ENCODE measurements around the gene SLC12A4. TPM values are rescaled to one million over a fixed set of nuclear protein-coding genes. Genes with fewer than 3 reads are reported as not detected.
A peak's percentile ranks its signal among the peaks of the same experiment; 100 is the strongest.

SLC12A4 gene
- polyA plus RNA-seq, 2 of the 4 experiments (the other 2 are of a cell fraction): 18.2 to 33.2 TPM

DNA sequence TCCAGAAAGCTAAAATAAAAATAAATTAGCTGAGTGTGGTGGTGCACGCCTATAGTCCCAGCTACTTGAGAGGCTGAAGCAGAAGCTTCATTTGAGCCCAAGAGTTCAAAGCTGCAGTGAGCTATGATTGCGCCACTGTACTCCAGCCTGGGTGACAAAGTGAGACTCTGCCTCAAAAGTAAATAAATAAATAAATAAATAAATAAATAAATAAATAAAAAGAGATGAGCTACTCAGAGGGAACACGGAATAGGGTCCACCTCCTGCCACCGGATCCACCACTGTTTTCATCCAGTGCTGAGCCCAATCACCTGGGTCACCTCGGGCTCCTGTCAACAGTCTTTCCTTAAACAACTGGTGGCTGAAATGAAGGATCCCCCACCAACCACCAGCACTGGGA is 18.5 kb upstream of the SLC12A4 start:
- no peaks in the 10 kb centered on the region for H3K9me3 ChIP-seq
- H3K4me3 ChIP-seq: no peak overlapping the region
- peaks cover 7% of the 10 kb centered on the region; the same call in 2 of the 3 replicates for H3K4me1 ChIP-seq
- WGBS (ENCODE audit: missing lambda C conversion rate): 81% methylated on average over 5 of the region's 5 CpGs
- ATAC-seq (no peak), DNase-seq (ENCODE audit: low read depth in 1 of 2, low spot score in 1 of 2) (no peak), FAIRE-seq (no peak)
- TF ChIP-seq TFCP2L1 (CRISPR knock-in tag; IDR thresholded peaks at IDR 0.05): no peak
- no peak for TF ChIP-seq POLR2AphosphoS2 (conservative IDR thresholded peaks at IDR 0.05; ENCODE audit: low read length)
- no peak for TF ChIP-seq SMC3 (IDR thresholded peaks at IDR 0.05)
- peak; percentile 86 for TF ChIP-seq ZC3H11A (IDR thresholded peaks at IDR 0.05)
- POLR2A ChIA-PET: interaction anchor here (0.6 kb wide), 1 partner anchor 993 kb away, joined by 3 read pairs; no protein-coding TSS in a partner anchor
- CTCF ChIA-PET: interaction anchor here (1.1 to 1.2 kb wide), 3 partner anchors 20 to 238 kb away, joined by 3 read pairs; no protein-coding TSS in a partner anchor
- no peak overlapping the region for H3K4me2 ChIP-seq
- no peak overlapping the region for H3K27ac ChIP-seq

DNA sequence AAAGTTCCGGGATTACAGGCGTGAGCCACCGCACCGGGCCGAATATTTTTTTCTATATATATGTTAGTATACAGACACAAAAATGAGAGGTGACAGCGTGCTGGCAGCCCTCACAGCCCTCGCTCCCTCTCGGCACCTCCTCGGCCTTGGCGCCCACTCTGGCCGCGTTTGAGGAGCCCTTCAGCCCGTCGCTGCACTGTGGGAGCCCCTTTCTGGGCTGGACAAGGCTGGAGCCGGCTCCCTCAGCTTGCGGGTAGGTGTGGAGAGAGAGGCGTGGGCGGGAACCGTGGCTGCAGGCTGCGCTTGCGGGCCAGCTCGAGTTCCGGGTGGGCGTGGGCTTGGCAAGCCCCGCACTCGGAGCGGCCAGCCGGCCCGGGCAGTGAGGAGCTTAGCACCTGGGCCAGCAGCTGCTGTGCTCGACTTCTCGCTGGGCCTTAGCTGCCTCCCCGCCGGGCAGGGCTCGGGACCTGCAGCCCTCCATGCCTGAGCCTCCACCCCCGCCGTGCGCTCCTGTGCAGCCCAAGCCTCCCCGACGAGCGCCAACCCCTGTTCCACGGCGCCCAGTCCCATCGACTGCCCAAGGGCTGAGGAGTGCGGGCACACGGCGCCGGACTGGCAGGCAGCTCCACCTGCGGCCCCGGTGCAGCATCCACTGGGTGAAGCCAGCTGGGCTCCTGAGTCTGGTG is 13.7 kb upstream of the SLC12A4 start:
- POLR2A ChIA-PET: no interaction called here
- H3K4me2 ChIP-seq: no peak overlapping the region
- DNase-seq (ENCODE audit: low read depth in 1 of 2, low spot score in 1 of 2) (no peak), FAIRE-seq (no peak), ATAC-seq (no peak)
- WGBS (ENCODE audit: missing lambda C conversion rate): 94% methylated on average over 31 of the region's 49 CpGs
- no peak for TF ChIP-seq CHD4 (IDR thresholded peaks at IDR 0.05; ENCODE audit: borderline replicate concordance)
- TF ChIP-seq, protein P1, sequence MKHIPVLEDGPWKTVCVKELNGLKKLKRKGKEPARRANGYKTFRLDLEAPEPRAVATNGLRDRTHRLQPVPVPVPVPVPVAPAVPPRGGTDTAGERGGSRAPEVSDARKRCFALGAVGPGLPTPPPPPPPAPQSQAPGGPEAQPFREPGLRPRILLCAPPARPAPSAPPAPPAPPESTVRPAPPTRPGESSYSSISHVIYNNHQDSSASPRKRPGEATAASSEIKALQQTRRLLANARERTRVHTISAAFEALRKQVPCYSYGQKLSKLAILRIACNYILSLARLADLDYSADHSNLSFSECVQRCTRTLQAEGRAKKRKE (CRISPR knock-in tag; IDR thresholded peaks at IDR 0.05; ENCODE audit: low read depth): no peak
- TF ChIP-seq, protein P2, sequence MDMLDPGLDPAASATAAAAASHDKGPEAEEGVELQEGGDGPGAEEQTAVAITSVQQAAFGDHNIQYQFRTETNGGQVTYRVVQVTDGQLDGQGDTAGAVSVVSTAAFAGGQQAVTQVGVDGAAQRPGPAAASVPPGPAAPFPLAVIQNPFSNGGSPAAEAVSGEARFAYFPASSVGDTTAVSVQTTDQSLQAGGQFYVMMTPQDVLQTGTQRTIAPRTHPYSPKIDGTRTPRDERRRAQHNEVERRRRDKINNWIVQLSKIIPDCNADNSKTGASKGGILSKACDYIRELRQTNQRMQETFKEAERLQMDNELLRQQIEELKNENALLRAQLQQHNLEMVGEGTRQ (IDR thresholded peaks at IDR 0.05): no peak
- no peak for TF ChIP-seq HOXA7 (CRISPR knock-in tag; IDR thresholded peaks at IDR 0.05)
- TF ChIP-seq RARB (CRISPR knock-in tag; IDR thresholded peaks at IDR 0.05): no peak
- TF ChIP-seq GATA3 (IDR thresholded peaks at IDR 0.05; ENCODE audit: borderline replicate concordance): no peak
- TF ChIP-seq FOXS1 (CRISPR knock-in tag; IDR thresholded peaks at IDR 0.05): no peak
- TF ChIP-seq, protein P3, sequence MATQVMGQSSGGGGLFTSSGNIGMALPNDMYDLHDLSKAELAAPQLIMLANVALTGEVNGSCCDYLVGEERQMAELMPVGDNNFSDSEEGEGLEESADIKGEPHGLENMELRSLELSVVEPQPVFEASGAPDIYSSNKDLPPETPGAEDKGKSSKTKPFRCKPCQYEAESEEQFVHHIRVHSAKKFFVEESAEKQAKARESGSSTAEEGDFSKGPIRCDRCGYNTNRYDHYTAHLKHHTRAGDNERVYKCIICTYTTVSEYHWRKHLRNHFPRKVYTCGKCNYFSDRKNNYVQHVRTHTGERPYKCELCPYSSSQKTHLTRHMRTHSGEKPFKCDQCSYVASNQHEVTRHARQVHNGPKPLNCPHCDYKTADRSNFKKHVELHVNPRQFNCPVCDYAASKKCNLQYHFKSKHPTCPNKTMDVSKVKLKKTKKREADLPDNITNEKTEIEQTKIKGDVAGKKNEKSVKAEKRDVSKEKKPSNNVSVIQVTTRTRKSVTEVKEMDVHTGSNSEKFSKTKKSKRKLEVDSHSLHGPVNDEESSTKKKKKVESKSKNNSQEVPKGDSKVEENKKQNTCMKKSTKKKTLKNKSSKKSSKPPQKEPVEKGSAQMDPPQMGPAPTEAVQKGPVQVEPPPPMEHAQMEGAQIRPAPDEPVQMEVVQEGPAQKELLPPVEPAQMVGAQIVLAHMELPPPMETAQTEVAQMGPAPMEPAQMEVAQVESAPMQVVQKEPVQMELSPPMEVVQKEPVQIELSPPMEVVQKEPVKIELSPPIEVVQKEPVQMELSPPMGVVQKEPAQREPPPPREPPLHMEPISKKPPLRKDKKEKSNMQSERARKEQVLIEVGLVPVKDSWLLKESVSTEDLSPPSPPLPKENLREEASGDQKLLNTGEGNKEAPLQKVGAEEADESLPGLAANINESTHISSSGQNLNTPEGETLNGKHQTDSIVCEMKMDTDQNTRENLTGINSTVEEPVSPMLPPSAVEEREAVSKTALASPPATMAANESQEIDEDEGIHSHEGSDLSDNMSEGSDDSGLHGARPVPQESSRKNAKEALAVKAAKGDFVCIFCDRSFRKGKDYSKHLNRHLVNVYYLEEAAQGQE (IDR thresholded peaks at IDR 0.05): no peak
- no peak for TF ChIP-seq HEYL (CRISPR knock-in tag; IDR thresholded peaks at IDR 0.05)
- no peak for TF ChIP-seq RCOR1 (IDR thresholded peaks at IDR 0.05; ENCODE audit: low read depth, low read length)
- TF ChIP-seq NR3C1 (IDR thresholded peaks at IDR 0.05): no peak
- TF ChIP-seq ZSCAN20 (CRISPR knock-in tag; IDR thresholded peaks at IDR 0.05): no peak
- TF ChIP-seq, protein P4, sequence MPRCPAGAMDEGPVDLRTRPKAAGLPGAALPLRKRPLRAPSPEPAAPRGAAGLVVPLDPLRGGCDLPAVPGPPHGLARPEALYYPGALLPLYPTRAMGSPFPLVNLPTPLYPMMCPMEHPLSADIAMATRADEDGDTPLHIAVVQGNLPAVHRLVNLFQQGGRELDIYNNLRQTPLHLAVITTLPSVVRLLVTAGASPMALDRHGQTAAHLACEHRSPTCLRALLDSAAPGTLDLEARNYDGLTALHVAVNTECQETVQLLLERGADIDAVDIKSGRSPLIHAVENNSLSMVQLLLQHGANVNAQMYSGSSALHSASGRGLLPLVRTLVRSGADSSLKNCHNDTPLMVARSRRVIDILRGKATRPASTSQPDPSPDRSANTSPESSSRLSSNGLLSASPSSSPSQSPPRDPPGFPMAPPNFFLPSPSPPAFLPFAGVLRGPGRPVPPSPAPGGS (IDR thresholded peaks at IDR 0.05): no peak
- no peak for TF ChIP-seq JUN (IDR thresholded peaks at IDR 0.05)
- TF ChIP-seq POLR2AphosphoS2 (conservative IDR thresholded peaks at IDR 0.05; ENCODE audit: low read length): no peak
- no peak for TF ChIP-seq KDM5A (IDR thresholded peaks at IDR 0.05)
- TF ChIP-seq, protein P5, sequence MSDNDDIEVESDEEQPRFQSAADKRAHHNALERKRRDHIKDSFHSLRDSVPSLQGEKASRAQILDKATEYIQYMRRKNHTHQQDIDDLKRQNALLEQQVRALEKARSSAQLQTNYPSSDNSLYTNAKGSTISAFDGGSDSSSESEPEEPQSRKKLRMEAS (IDR thresholded peaks at IDR 0.05): no peak
- TF ChIP-seq RAD21 (conservative IDR thresholded peaks at IDR 0.05 in 1 of 2, IDR thresholded peaks at IDR 0.05 in 1 of 2): no peak
- TF ChIP-seq, protein P6, sequence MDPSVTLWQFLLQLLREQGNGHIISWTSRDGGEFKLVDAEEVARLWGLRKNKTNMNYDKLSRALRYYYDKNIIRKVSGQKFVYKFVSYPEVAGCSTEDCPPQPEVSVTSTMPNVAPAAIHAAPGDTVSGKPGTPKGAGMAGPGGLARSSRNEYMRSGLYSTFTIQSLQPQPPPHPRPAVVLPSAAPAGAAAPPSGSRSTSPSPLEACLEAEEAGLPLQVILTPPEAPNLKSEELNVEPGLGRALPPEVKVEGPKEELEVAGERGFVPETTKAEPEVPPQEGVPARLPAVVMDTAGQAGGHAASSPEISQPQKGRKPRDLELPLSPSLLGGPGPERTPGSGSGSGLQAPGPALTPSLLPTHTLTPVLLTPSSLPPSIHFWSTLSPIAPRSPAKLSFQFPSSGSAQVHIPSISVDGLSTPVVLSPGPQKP (IDR thresholded peaks at IDR 0.05; ENCODE audit: low read depth, low read length): no peak
- TF ChIP-seq, protein P7, sequence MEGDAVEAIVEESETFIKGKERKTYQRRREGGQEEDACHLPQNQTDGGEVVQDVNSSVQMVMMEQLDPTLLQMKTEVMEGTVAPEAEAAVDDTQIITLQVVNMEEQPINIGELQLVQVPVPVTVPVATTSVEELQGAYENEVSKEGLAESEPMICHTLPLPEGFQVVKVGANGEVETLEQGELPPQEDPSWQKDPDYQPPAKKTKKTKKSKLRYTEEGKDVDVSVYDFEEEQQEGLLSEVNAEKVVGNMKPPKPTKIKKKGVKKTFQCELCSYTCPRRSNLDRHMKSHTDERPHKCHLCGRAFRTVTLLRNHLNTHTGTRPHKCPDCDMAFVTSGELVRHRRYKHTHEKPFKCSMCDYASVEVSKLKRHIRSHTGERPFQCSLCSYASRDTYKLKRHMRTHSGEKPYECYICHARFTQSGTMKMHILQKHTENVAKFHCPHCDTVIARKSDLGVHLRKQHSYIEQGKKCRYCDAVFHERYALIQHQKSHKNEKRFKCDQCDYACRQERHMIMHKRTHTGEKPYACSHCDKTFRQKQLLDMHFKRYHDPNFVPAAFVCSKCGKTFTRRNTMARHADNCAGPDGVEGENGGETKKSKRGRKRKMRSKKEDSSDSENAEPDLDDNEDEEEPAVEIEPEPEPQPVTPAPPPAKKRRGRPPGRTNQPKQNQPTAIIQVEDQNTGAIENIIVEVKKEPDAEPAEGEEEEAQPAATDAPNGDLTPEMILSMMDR (IDR thresholded peaks at IDR 0.05): no peak
- H3K4me1 ChIP-seq: peaks cover 7% of the 10 kb centered on the region; the same call in 2 of the 3 replicates
- H3K9me3 ChIP-seq: no peaks in the 10 kb centered on the region
- H3K4me3 ChIP-seq: no peak overlapping the region
- H3K27ac ChIP-seq: no peak overlapping the region
- CTCF ChIA-PET: interaction anchor here (1.2 to 3.8 kb wide), 5 partner anchors 10 to 40 kb away, joined by 3 to 14 read pairs (median 5); no protein-coding TSS in a partner anchor

All from A549 (cell line).